Upper lobe of left lung (tissue), 4 donors: ENCODE measurements around the gene ANAPC2.

Source experiments
- POLR2AphosphoS5 ChIP-seq, 2 donors: sonication (generic); formaldehyde crosslinking; IDR thresholded peaks; one replicate each; pipeline ENCODE4 v1.5.1; 2017; ENCODE audit warnings: antibody characterized with exemption in 2 of 2
- TF ChIP-seq, protein P1 (sequence below), 6 experiments: fragments of 450-650 bp in 4 of 6; fragments of 200-600 bp in 2 of 6; sonication (generic) in 2 of 6; IDR thresholded peaks; one replicate each; pipeline ENCODE4 v1.5.1; 2016 to 2019; ENCODE audit warnings: antibody characterized with exemption in 6 of 6

DNA sequence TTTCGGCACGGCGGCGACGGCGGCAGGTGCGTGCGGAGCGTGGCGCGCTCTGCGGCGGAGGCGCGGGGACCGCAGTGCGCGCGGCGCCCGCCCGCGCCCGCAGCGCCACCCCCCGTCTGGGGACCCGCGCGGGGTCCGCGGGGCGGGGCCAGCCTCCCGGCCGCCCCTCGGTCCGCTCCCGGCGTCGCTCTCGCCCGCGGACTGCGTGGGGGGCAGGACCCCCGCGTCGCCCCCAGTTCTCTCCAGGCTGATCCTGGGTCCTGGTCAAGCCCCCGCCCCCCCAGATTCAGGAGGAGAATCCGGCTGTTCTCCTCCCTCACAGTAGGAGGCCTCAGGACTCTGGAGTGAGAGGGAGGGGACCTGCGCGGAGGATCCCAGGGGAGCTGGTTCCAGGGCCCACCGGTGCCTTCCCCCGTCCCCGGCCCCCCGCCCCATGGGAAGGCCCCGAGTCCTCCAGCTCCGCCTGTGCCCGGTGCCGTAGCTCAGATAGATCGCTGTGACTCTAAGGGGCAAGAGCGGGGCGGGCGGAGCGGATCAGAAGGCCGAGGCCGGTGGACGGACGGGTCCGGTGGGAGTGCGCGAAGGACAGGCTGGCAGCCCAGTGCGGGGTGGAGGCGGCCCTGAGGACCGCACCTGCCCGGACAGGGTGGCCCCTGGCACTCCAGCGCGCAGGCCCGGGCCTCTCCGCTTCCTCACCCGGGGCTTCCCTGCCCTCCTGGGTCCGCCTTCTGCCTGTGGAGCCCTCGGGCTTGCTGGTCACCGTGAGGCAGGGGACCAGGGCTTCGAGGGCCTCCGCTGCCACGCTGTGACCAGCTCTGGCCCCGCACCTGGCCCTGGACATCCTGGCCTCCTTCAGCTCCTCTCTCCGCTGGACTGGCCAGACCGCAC is 34.1 kb upstream of the ANAPC2 start, which contains the start of gene RNF208:
- TF ChIP-seq, protein P1, sequence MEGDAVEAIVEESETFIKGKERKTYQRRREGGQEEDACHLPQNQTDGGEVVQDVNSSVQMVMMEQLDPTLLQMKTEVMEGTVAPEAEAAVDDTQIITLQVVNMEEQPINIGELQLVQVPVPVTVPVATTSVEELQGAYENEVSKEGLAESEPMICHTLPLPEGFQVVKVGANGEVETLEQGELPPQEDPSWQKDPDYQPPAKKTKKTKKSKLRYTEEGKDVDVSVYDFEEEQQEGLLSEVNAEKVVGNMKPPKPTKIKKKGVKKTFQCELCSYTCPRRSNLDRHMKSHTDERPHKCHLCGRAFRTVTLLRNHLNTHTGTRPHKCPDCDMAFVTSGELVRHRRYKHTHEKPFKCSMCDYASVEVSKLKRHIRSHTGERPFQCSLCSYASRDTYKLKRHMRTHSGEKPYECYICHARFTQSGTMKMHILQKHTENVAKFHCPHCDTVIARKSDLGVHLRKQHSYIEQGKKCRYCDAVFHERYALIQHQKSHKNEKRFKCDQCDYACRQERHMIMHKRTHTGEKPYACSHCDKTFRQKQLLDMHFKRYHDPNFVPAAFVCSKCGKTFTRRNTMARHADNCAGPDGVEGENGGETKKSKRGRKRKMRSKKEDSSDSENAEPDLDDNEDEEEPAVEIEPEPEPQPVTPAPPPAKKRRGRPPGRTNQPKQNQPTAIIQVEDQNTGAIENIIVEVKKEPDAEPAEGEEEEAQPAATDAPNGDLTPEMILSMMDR (IDR thresholded peaks at IDR 0.05): peak in 1 of 6 experiments; percentile 7
- no peak for TF ChIP-seq POLR2AphosphoS5 (IDR thresholded peaks at IDR 0.05)
